HAP-1 (cell line): Measurements from ENCODE around the gene NLN.
"Not testable (repeated sequence)": the region's sequence is repeated elsewhere in the genome, so short reads cannot be mapped to it uniquely, and the experiment has no call there.

Experiments used
- DNase-seq, 2 experiments: peaks; one replicate each; pipeline ENCODE4 v3.0.0-alpha.2; 2016 to 2020; ENCODE audit warnings: low spot score in 2 of 2
- H3K27me3 ChIP-seq: fragments of 250-450 bp; sonication (Bioruptor Pico); 2 replicates; pipeline ENCODE4 v1.5.1; 2020; ENCODE audit warnings: low read depth, mild to moderate bottlenecking, moderate library complexity
- H3K36me3 ChIP-seq: fragments of 250-450 bp; sonication (Bioruptor Pico); replicated peaks from 2 replicates; pipeline ENCODE4 v1.5.1; 2020; ENCODE audit warnings: mild to moderate bottlenecking
- H3K4me1 ChIP-seq: fragments of 250-450 bp; sonication (Bioruptor Pico); 2 replicates; pipeline ENCODE4 v1.5.1; 2020; ENCODE audit warnings: mild to moderate bottlenecking
- H3K4me3 ChIP-seq: fragments of 250-450 bp; sonication (Bioruptor Pico); 2 replicates; pipeline ENCODE4 v1.5.1; 2020; ENCODE audit warnings: mild to moderate bottlenecking, moderate library complexity
- H3K9me3 ChIP-seq: fragments of 250-450 bp; sonication (Bioruptor Pico); 2 replicates; pipeline ENCODE4 v1.5.1; 2020; ENCODE audit warnings: mild to moderate bottlenecking, moderate library complexity
- in situ Hi-C: fragments of 300-500 bp; cut with MboI; formaldehyde crosslinking; loops from 3 replicates; pipeline ENCODE4 v1.14.3; 2020; ENCODE audit warnings: low sequenced_read_pairs, inconsistent platforms, mixed read lengths

Gene NLN

DNA sequence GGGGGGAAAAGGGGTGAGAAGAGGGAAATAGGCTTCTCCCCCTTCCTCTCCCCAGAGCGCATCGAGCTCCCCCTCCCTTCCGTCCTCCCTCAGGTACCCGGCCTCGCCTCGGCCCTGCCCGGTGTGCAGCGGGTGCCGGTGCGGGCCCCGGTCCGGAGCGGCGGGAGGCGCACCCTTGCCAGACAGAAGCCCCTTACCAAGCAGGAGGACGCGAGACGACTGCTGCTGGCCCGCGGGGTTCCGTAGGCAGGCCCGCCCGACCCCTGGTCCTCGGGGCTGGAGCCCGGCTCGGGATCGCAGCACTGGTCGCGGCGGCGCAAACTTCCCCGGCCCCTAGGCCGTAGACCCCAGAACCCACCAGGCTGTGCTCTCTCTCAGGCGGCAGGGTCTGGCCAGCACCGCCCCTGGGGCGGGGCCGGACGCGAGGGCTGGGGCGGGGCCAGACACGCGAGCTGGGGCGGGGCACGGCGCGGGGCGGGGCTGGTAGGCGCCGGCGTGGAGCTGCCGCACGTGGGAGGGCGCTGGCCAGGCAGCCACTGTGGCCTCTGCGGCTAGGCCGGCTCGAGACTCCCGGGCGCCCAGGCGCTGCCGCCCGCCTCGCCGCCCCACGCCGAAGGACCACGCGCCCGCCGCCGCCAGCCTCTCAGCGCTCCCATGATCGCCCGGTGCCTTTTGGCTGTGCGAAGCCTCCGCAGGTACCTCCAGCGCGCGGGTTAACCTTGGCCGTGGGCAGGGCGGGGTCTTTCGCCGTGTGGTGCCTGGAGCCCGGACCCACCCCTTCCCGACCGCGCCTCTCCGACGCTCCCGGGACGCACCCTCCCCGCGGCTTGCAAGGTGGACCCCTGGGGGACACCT lies at the start of gene NLN, which contains the start of gene SGTB:
NLN (plus strand) TSS at position 486 of the 855 bp plus-strand sequence; CDS start at position 655, 169 bp downstream.
SGTB (minus strand) TSS at position 390 of the 855 bp plus-strand sequence. CDS start 1,302 bp downstream, outside the sequence.
- Histone ChIP-seq H3K4me3 (peak within 1 kb of the TSS; percentile 85), H3K36me3 (peaks cover 20% of the 10 kb centered on the region), H3K9me3 (no peaks in the 10 kb centered on the region), H3K4me1 (peaks cover 17% of the 10 kb centered on the region), H3K27me3 (no peaks in the 10 kb centered on the region)
- in situ Hi-C loops = no loop called here
- peak; percentile 64 to 88 for DNase-seq

DNA sequence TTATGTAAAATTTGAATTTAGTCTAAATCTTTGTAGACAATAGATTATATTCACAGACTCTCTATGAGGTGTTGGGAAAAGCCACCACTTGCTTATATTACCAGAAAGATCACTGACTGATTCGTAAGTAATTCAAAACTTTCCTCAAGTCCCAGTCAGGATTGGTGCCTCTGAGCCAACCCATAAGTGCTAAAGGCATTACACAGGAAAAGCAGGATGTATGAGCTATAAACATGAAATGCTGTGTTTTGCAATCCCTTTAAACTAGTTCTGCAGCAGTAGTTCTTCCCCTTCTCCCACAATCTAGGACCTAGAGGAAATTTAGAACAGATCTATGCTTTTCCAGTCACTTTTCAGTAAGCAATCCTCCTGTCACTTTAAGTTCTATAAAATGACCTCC lies 49.2 kb upstream of the NLN start:
- DNase-seq = no peak
- Histone ChIP-seq H3K9me3 (no peaks in the 10 kb centered on the region; the same call in 1 of the 2 replicates), H3K4me1 (no peaks in the 10 kb centered on the region), H3K4me3 (no peak overlapping the region), H3K36me3 (peaks cover 17% of the 10 kb centered on the region), H3K27me3 (no peaks in the 10 kb centered on the region)
- in situ Hi-C loops = no loop called here

DNA sequence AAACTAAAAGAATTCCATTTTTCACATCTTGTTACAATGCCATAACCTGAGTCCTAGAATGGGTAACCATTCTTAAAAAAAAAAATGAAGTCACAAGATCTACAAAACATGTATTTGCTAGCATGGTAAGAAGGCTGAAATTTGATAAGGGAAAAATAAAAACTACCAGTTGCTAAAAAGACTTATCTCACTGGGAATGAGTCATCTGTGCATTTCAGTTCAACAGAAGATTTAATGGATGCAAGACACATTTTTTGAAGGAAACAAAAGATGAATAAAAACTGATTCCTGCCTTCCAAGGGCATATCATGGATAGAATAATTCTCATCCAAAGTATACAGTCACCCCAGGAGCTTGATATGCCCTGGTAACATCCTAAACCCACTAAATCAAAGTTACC lies 47.3 kb upstream of the NLN start:
- no peaks in the 10 kb centered on the region for H3K4me1 ChIP-seq
- H3K4me3 ChIP-seq = no peak overlapping the region
- H3K36me3 ChIP-seq = peaks cover 16% of the 10 kb centered on the region
- H3K27me3 ChIP-seq = no peaks in the 10 kb centered on the region
- in situ Hi-C loops = no loop called here
- DNase-seq = no peak
- no peaks in the 10 kb centered on the region; the same call in 1 of the 2 replicates for H3K9me3 ChIP-seq

- H3K4me1 ChIP-seq, in situ Hi-C loops, H3K9me3 ChIP-seq, H3K4me3 ChIP-seq, H3K27me3 ChIP-seq, DNase-seq: not testable (repeated sequence)
- H3K36me3 ChIP-seq = peaks cover 17% of the 10 kb centered on the region
These were observed 45.9 kb upstream of the NLN start for GRCh38 chr5:65676056-65676455.

- peaks cover 19% of the 10 kb centered on the region; the same call in 1 of the 2 replicates for H3K36me3 ChIP-seq
- in situ Hi-C loops = no loop called here
- no peak overlapping the region for H3K4me3 ChIP-seq
- no peaks in the 10 kb centered on the region; the same call in 1 of the 2 replicates for H3K9me3 ChIP-seq
- H3K27me3 ChIP-seq = no peaks in the 10 kb centered on the region
- DNase-seq = no peak
- no peaks in the 10 kb centered on the region for H3K4me1 ChIP-seq
These were observed 39.9 kb upstream of the NLN start for GRCh38 chr5:65682148-65682547.

DNA sequence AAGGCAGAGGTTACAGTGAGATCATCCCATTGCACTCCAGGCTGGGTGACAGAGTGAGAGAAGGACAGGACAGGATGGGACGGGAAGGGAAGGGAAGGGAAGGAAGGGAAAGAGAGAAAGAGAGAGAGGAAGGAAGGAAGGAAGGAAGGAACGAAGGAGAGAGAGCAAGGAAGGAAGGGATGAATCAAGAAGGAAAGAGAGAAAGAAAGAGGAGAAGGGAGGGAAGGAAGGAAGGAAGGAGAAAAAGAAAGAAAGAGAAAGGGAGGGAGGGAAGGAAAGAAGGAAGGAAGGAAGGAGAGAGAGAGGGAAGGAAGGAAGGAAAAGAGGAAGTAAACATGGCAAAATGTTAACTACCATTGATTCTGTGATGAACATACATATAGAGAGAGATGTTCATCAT lies 28.9 kb upstream of the NLN start:
- in situ Hi-C loops = no loop called here
- Histone ChIP-seq H3K9me3 (no peaks in the 10 kb centered on the region), H3K4me3 (no peak overlapping the region), H3K27me3 (no peaks in the 10 kb centered on the region), H3K36me3 (no peaks in the 10 kb centered on the region; the same call in none of the 2 replicates), H3K4me1 (no peaks in the 10 kb centered on the region)
- no peak for DNase-seq

GRCh38 chr5:65695162-65695755 lies 26.7 kb upstream of the NLN start:
- Histone ChIP-seq H3K36me3 (peaks cover 3% of the 10 kb centered on the region), H3K9me3 (no peaks in the 10 kb centered on the region), H3K27me3 (no peaks in the 10 kb centered on the region), H3K4me3 (no peak overlapping the region), H3K4me1 (no peaks in the 10 kb centered on the region)
- in situ Hi-C loops = no loop called here
- DNase-seq = no peak

GRCh38 chr5:65695896-65696295 lies 26.1 kb upstream of the NLN start:
- Histone ChIP-seq H3K27me3 (no peaks in the 10 kb centered on the region), H3K4me1 (no peaks in the 10 kb centered on the region), H3K36me3 (peaks cover 3% of the 10 kb centered on the region), H3K9me3 (no peaks in the 10 kb centered on the region), H3K4me3 (no peak overlapping the region)
- no peak for DNase-seq
- in situ Hi-C loops = no loop called here

GRCh38 chr5:65696892-65697291 lies 25.1 kb upstream of the NLN start:
- no peak overlapping the region for H3K4me3 ChIP-seq
- no peaks in the 10 kb centered on the region for H3K4me1 ChIP-seq
- no peaks in the 10 kb centered on the region for H3K9me3 ChIP-seq
- no peak for DNase-seq
- H3K36me3 ChIP-seq = peaks cover 3% of the 10 kb centered on the region
- in situ Hi-C loops = no loop called here
- H3K27me3 ChIP-seq = no peaks in the 10 kb centered on the region

DNA sequence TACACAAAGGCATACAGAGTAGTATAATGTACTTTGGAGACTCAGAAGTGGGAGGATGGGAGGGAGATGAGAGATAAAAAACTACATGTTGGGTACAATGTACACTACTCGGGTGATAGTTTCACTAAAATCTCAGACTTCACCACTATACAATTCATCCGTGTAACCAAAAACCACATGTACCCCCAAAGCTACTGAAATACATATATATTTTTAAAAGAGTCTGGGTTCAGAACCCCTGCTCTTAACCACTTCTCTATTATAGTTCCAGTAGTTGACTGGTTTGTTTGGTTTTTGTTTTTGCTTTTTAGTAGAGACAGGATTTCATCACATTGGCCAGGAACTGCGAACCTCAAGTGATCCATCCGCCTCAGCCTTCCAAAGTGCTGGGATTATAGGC lies 22.7 kb upstream of the NLN start:
- Histone ChIP-seq H3K4me1 (no peaks in the 10 kb centered on the region), H3K27me3 (no peaks in the 10 kb centered on the region), H3K4me3 (no peak overlapping the region), H3K9me3 (no peaks in the 10 kb centered on the region), H3K36me3 (peaks cover 7% of the 10 kb centered on the region)
- no peak for DNase-seq
- in situ Hi-C loops = no loop called here

- Histone ChIP-seq H3K36me3 (peaks cover 11% of the 10 kb centered on the region), H3K9me3 (no peaks in the 10 kb centered on the region), H3K4me3 (no peak overlapping the region), H3K4me1 (no peaks in the 10 kb centered on the region), H3K27me3 (no peaks in the 10 kb centered on the region)
- in situ Hi-C loops = no loop called here
- DNase-seq = no peak
These were observed 20.0 kb upstream of the NLN start for GRCh38 chr5:65702036-65702435.

DNA sequence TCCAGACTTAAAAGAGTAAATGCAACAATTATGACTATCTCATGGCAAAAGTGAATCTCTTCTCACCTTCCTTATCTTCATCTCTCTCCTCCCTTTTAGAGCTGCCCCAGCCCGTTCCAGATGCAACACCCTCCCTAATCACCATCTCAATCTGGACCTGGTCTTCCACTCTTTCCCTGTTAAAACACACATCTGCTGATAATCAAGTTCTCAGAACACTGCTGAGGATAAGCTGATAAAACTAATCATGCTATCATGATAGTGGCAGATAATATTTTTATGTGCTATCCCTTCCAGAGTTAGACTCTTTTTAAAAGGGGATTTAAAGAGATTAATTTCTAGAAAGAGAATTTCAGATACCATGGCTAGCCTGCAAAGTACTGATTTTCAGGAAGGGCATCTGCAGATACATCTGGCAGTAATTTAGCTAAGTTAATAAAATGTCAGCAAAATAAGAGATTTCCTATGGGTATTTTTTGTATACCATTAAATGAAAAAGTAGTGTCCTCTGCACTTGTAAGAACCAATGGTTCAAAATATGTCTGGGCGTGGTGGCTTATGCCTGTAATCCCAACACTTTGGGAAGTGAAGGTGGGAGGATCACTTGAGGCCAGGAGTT lies 17.3 kb upstream of the NLN start:
- Histone ChIP-seq H3K27me3 (no peaks in the 10 kb centered on the region), H3K36me3 (peaks cover 18% of the 10 kb centered on the region), H3K4me1 (no peaks in the 10 kb centered on the region), H3K9me3 (no peaks in the 10 kb centered on the region), H3K4me3 (no peak overlapping the region)
- DNase-seq = no peak
- in situ Hi-C loops = no loop called here

DNA sequence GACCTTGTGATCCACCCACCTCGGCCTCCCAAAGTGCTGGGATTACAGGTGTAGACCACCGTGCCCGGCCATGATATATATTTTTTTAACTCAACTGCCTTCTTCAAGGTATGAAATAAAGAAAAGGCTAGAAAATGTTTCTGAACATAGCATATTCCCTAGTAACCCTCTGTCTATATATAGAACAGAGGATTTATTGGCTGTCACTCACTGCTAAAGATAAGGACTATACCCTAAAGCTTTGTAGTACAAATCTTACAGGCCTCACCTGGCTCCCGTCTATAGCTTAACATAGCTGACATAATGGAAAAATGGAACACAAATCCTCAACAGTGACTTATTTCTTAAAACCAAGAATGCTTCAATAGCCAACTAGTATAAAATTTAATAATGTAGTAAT lies 14.3 kb upstream of the NLN start:
- in situ Hi-C loops = no loop called here
- no peaks in the 10 kb centered on the region for H3K27me3 ChIP-seq
- no peak for DNase-seq
- no peak overlapping the region for H3K4me3 ChIP-seq
- no peaks in the 10 kb centered on the region for H3K9me3 ChIP-seq
- peaks cover 26% of the 10 kb centered on the region for H3K36me3 ChIP-seq
- no peaks in the 10 kb centered on the region for H3K4me1 ChIP-seq

DNA sequence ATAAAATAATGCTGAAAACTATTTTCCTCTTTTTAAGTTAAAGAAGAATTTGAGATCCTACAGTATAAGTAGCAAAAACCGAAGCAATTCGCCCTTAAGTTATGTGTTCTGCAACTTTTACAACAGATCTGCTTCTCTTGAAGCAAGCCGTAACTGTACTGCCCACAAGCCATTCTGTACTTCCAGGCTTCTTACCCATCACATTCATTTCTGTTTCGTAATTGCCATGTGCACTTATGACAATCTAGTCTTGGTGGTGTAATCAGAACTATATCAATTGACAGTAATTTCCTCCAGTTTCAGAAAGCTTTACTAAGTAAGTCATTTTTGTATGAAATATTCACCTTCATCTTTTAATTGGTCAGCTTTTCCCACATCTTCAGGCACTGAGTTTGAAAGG lies 13.9 kb upstream of the NLN start:
- H3K27me3 ChIP-seq = no peaks in the 10 kb centered on the region
- peaks cover 22% of the 10 kb centered on the region for H3K36me3 ChIP-seq
- H3K4me1 ChIP-seq = no peaks in the 10 kb centered on the region
- H3K9me3 ChIP-seq = no peaks in the 10 kb centered on the region
- H3K4me3 ChIP-seq = no peak overlapping the region
- in situ Hi-C loops = no loop called here
- no peak for DNase-seq
